GM21390 (cell line): ENCODE measurements around the gene URB2.
"Not testable (repeated sequence)": the region's sequence is repeated elsewhere in the genome, so short reads cannot be mapped to it uniquely, and the experiment has no call there.

Source experiments
- ATAC-seq: cut with Tn5 transposase; IDR thresholded peaks from one replicate; pipeline ENCODE4 v1.9.1; 2021; ENCODE audit not compliant: unreplicated experiment

Gene URB2

DNA sequence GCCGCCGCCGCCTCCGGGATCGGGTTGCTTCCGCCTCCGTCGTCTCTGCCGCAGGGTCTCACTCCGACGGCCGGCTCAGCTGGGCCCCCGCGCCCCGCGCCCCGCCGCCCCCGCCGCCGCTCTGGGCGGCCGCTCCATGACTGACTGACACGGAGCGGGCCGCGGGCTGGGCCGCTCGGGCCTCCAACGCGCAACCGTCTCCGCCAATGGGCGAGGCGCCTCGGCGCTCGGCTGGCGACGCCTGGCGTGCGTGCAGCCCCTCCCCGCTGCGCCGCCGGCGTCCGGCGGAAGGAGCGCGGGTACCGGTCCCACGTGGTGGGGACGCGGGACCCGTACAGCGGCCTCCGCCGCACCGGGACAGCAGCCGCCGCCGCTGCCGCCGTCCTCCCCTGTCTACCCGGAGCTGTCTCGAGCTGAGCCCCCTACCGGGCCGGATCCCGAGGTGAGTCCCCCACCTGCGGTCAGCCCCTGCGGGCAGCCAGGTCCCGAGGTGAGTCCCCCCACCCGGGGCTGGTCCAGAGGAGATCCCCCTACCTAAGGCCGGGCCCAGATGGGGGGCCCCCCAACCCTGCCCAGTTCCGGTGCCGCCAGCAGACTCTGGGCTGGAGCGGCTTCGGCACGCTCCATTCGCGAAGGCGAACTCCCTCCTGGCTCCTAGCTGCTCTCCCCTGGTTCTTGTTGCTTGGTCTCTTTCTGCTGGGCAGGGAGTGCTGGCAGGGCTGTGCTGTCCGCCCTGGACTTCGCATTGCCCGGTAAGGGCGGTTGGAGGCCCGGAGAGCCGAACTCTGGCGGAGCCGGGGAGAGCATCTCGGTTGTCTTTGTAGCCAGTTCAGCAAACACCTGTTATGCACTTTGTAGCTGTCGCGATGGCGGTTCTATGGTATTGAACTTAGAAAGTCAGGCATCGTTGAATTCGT is at the start of gene URB2, which contains the start of gene TAF5L:
TSS of gene URB2 (plus strand) at position 333 of the 917 bp plus-strand sequence. CDS start 1,387 bp downstream, outside the sequence.
TSS of gene TAF5L (minus strand) at position 208 of the 917 bp plus-strand sequence. CDS start 11,640 bp downstream, outside the sequence.
- ATAC-seq, result peak; percentile 86

DNA sequence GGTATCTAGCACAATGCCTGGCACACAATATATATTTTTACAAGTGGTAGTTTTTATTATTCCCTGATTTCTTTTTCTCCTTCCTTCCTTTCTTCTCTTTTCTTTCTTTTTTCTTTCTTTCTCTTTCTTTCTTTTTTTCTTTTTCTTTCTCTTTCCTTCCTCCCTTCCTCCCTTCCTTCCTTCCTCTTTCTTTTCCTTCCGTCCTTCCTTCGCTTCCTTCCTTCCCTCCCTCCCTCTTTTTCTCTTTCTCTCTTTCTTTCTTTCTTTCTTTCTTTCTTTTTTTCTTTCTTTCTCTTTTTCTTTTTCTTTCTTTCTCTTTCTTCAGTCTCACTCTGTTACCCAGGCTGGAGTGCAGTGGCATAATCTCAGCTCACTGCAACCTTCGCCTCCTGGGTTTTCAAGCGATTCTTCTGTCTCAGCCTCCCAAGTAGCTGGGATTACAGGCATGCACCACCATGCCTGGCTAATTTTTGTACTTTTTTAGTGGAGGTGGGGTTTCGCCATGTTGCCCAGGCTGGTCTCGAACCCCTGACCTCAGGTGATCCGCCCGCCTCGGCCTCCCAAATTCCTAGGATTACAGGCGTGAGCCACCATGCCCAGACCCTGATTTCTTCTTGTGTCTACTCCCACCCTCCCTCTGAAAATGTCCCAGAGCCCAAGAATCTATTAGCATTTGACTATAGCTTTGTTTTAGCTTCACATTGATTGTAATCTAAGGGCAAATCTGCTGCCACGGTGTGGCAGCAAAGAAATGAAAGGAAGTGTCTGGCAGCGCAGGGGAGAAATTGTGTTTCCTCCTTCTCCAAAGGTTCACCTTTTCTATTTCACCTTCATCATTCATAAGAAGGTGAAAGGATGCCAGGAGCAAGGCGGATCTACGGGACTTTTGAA is 47.6 kb upstream of the URB2 start:
- peak; percentile 32 for ATAC-seq

DNA sequence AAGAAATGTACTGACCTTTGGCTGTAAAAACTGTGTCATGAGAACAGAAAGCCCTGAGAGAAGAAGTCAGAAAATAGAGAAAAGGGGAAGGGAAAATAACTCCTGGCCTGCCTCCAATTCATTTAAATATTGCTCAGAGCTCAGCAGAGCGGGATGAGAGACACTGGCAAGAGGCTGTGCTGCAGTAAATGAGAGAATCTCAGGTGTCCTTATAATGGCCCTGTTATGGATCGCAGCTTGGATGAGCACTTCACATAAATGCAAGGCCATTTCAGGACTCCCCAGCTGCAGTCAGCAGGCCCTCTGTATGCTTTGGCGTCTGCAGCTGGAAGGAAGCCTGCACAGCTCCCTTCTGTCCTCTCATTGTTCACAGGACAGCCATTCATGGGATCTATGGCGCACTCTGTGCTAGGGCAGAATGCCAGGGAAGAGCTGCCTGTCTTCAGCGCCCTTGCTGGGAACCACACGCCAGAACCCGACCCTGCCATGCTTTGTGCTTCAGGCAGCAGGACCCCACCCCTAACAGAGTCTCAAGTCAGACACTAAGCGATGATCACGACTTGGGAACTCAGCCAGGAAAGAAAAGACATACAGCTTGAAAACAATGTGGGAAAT is 46.9 kb upstream of the URB2 start:
- peak; percentile 91 for ATAC-seq

- ATAC-seq, result no peak
These were observed 44.6 kb upstream of the URB2 start for GRCh38 chr1:229581485-229581884.

DNA sequence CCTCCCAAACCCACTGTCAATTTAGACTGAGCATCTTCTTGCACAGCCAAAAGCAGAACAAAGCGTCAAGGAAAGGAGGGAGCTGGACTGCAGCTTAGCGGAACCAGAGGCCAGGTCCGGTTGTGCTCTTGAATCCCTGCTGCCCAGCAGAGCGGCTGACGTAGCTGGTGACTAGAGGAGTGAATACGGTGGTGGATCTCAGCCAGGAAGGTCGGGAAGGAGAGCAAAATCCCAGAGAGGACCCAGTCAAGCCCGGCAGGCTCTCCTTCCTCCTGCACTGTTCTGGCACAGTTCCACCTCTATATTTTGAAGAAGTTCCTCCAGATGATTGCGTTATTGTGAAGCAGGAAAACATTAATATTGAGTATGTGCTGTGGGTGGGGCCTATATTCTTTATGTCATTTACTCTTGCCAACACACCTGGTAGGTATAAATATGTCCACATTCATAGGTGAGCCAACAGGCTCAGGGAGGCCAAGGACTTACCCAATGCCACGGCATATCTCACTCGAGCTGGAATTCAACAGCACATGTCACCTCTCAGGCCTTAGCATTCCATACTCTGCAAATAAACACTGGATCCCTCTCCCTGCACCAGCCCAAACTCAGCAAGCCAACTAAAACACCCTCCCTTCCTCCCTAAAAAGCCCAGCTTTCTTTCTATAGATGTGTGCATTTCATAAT is 43.9 kb upstream of the URB2 start:
- ATAC-seq, result no peak

DNA sequence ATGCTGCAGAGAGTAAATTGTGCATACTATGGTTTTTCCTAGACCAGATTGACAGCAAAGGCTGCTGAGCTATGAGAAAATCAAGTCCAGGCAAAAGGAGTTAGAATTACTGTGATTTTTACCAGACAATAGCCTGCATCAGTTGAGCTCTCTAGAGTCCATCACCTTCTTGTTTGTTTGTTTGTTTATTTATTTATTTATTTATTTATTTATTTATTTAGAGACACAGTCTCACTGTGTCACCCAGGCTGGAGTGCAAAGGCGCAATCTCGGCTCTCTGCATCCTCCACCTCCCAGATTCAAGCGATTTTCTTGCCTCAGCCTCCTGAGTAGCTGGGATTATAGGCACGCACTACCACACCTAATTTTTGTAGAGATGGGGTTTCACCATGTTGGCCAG is 43.3 kb upstream of the URB2 start:
- no peak for ATAC-seq

GRCh38 chr1:229585338-229585737 is 40.7 kb upstream of the URB2 start:
- ATAC-seq, result no peak

GRCh38 chr1:229590119-229590518 is 35.9 kb upstream of the URB2 start:
- ATAC-seq, result no peak

GRCh38 chr1:229593800-229594199 is 32.2 kb upstream of the URB2 start:
- no peak for ATAC-seq

DNA sequence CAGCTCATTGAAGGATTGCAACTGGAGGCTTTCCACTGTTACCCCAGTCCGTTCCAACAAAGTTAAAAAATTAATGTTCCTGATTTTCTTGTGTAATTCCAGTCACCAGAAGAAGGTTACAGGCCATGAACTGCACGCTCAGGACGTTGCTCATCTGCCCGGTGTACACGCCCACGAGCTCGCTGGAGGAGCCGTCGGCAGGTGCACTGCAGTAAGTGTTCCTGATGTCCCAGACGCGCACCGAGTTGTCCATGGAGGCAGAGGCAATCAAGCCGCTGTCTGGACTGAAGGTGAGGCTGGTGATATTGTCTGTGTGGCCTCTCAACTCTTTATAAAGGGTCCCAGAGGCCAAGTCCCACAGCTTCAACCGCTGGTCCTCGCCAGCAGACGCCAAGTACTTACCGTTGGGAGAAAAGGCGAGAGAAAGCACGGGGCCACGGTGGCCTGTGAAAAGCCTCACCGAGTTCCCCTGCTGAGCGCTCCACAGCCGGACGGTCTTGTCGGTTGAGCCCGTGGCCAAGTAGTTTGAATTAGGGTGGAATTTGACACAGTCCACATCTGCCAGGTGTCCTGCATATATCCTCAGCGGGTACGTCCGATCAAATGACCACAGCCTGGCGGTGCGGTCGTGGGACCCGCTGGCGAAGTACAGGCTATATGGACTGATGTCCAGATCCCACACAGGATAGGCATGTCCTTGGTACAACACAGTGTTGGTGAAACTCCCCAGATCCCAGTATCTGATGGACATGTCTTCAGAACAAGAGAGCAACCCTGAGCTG is 31.6 kb upstream of the URB2 start:
- no peak for ATAC-seq

DNA sequence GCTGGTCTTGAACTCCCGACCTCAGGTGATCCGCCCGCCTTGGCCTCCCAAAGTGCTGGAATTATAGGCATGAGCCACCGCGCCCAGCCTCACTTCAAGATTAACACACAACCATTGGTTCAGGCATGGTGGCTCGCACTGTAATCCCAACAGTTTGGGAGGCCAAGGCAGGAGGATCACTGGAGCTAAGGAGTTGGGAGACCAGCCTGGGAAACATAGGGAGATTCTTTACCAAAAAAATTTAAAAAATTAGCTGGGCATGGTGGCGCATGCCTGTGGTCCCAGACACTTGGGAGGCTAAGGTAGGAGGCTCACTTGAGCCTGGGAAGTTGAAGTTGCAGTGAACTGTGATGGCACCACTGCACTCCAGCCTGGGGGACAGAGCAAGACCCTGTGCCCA is 30.2 kb upstream of the URB2 start:
- not testable (repeated sequence) for ATAC-seq

GRCh38 chr1:229596925-229597699 is 28.9 kb upstream of the URB2 start:
- no peak for ATAC-seq

DNA sequence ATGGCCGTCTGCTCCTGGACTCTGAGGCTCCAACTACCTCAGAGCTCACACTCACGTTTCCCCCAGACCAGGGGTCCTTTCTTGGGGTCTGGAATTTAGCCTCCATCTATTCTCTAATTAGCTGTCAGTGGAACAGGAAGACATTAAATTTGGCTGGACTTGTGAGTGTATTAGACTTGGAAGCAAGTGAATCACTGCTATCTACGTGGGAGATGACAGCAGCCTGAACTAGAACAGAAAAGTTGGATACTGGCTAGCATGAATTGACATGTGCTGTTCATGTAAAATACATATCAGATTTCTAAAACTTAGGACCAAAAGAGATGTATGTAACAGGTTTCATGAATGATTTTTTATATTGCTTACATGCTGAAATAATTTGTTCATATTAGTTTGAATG is 28.2 kb upstream of the URB2 start:
- no peak for ATAC-seq

- no peak for ATAC-seq
These were observed 26.7 kb upstream of the URB2 start for GRCh38 chr1:229599218-229599954.

DNA sequence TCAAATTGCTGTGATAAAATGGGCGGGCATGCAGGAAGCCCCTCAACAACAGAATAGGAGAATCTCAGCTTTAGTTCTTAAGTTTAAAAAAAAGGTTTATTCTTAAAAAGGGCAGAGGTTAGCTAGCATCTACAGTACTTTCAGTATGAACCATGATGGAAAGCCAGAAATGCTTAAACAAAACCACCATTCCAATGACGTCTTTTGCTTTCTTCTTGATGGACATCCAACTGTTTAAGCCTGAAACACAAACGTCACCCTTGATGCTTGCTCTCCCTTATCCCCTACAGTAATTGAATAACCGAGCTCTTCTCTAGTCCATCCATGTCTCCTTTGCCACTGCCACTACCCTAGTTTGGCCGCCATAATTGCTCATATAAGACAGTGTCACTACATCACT is 25.8 kb upstream of the URB2 start:
- no peak for ATAC-seq

DNA sequence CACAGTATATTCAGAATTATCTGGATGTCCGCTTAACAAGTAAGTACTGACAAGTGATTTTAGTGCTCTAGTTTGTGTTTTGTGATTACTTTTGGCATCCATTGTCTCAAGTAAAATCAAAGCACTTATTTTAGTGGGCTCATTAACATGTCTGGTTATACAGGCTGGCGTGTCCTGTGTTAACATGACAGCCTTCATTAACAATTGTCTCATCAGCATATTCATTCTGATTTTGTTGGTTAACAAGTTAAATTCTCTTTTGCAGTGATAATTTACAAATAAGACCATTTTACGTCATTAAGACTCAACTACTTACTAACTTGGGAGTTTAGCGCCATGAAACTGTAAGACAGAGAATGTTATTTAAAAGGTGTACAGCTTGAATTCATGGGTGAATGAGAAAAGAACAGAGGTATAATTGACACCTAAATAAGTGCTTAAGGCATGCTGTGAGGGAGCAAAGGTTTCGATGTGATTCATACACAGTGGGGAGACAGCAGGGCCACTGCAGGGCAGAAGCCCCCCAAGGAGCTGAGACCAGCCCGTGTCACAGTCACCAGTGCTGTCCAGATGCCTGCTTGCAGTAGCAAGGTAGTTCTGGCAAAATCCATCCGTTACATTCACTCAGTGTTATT is 22.6 kb upstream of the URB2 start:
- no peak for ATAC-seq

GRCh38 chr1:229607370-229607769 is 18.7 kb upstream of the URB2 start:
- ATAC-seq, result no peak

- ATAC-seq, result no peak
These were observed 17.5 kb upstream of the URB2 start for GRCh38 chr1:229608590-229608989.
